Measurements from ENCODE around the gene PRELID1.
"Not testable (repeated sequence)": the region's sequence is repeated elsewhere in the genome, so short reads cannot be mapped to it uniquely, and the experiment has no call there.

PRELID1 gene

DNA sequence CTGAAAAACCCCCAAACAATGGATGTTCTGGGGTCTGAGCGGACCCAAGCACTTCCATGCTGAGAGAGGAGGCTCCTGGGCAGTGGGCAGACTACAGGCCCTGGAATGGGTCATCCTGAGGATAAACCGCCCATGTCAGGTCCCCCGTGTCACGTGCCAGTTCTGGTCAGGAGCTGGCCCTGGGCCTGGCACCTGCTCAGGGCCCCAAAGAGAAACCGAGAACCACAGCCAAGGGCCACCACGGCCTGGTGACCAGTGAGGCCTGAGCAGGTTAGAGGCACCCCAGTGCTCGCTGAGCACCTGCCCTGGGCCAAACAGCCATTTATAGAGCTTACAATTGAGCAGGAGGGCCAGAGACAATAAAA is 32.1 kb downstream of the PRELID1 start:
- TF ChIP-seq, protein P1, sequence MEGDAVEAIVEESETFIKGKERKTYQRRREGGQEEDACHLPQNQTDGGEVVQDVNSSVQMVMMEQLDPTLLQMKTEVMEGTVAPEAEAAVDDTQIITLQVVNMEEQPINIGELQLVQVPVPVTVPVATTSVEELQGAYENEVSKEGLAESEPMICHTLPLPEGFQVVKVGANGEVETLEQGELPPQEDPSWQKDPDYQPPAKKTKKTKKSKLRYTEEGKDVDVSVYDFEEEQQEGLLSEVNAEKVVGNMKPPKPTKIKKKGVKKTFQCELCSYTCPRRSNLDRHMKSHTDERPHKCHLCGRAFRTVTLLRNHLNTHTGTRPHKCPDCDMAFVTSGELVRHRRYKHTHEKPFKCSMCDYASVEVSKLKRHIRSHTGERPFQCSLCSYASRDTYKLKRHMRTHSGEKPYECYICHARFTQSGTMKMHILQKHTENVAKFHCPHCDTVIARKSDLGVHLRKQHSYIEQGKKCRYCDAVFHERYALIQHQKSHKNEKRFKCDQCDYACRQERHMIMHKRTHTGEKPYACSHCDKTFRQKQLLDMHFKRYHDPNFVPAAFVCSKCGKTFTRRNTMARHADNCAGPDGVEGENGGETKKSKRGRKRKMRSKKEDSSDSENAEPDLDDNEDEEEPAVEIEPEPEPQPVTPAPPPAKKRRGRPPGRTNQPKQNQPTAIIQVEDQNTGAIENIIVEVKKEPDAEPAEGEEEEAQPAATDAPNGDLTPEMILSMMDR (IDR thresholded peaks at IDR 0.05; ENCODE audit: low read depth, low read length): no peak
- no peak for TF ChIP-seq MYC (IDR thresholded peaks at IDR 0.05; ENCODE audit: low read depth, low read length)
- H3K4me3 ChIP-seq (ENCODE audit: low read depth, low read length): no peak overlapping the region

DNA sequence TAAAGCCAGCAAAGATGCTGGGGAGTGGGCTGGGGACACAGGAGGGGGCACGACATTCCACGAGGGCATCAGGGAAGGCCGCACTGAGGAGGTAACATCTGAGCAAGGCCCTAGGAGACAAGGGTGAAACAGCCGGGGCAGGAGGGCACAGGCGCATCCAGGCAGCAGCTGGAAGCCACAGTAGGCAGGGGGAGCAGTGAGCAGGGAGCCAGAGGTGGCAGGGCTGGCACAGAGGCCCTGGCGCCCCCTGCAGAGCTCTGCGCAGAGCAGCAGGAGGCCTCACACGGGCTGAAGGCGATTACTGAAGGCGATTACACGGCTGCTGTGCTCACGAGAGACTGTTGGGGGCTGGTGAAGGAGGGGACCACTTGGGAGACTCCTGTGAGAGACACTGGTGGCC is 32.5 kb downstream of the PRELID1 start:
- no peak overlapping the region for H3K4me3 ChIP-seq (ENCODE audit: low read depth, low read length)
- TF ChIP-seq MYC (IDR thresholded peaks at IDR 0.05; ENCODE audit: low read depth, low read length): no peak
- TF ChIP-seq, protein P1 (IDR thresholded peaks at IDR 0.05; ENCODE audit: low read depth, low read length): peak; percentile 66
- DNase-seq (ENCODE audit: low read depth): peak; percentile 58

More for the DNA sequence above, 32.1 kb downstream of the PRELID1 start:
- no peak for DNase-seq (ENCODE audit: low read depth)

DNA sequence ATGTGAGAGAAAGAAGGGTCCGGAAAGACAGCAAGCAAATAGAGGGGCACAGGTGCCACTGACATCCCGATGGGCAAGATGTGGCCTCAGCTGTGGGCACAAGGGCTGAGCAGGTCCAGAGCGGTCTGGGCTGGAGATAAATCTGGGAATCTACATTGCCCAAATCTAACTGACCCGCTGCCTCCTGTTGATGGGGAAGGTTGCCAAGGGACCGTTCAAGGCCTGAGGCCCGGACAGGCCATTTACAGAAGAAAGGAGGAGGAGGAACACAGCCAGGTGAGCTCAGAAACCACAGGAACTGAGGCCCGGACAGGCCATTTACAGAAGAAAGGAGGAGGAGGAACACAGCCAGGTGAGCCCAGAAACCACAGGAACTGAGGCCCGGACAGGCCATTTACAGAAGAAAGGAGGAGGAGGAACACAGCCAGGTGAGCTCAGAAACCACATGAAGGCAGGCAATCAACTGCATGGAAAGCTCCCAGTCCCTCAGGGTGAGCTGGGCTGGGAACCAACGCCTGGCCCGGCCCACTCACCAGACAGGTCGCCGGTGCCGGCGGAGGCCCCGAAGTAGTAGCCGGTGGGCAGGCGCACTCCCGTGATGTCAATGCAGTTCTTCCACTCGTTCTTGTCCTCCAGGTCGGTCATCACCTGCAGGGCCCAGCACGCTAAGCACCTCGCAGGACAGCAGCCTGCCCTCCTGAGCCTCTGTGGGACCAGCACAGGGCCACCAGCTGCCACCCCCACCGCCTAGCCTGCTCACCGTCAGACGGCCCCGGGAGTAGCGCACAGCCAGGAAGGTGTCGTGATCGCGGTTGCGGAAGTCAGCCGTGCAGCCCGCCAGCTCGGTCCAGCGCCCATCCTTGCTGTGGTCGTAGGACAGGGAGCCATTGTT is 33.2 kb downstream of the PRELID1 start:
- no peak overlapping the region for H3K4me3 ChIP-seq (ENCODE audit: low read depth, low read length)
- no peak for DNase-seq (ENCODE audit: low read depth)
- TF ChIP-seq, protein P1 (IDR thresholded peaks at IDR 0.05; ENCODE audit: low read depth, low read length): no peak
- no peak for TF ChIP-seq MYC (IDR thresholded peaks at IDR 0.05; ENCODE audit: low read depth, low read length)
- TF ChIP-seq POLR2A (IDR thresholded peaks at IDR 0.05; ENCODE audit: extremely low read depth, insufficient read length): no peak
- TF ChIP-seq, protein P2, sequence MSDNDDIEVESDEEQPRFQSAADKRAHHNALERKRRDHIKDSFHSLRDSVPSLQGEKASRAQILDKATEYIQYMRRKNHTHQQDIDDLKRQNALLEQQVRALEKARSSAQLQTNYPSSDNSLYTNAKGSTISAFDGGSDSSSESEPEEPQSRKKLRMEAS (IDR thresholded peaks at IDR 0.05; ENCODE audit: low read depth, low read length): no peak

DNA sequence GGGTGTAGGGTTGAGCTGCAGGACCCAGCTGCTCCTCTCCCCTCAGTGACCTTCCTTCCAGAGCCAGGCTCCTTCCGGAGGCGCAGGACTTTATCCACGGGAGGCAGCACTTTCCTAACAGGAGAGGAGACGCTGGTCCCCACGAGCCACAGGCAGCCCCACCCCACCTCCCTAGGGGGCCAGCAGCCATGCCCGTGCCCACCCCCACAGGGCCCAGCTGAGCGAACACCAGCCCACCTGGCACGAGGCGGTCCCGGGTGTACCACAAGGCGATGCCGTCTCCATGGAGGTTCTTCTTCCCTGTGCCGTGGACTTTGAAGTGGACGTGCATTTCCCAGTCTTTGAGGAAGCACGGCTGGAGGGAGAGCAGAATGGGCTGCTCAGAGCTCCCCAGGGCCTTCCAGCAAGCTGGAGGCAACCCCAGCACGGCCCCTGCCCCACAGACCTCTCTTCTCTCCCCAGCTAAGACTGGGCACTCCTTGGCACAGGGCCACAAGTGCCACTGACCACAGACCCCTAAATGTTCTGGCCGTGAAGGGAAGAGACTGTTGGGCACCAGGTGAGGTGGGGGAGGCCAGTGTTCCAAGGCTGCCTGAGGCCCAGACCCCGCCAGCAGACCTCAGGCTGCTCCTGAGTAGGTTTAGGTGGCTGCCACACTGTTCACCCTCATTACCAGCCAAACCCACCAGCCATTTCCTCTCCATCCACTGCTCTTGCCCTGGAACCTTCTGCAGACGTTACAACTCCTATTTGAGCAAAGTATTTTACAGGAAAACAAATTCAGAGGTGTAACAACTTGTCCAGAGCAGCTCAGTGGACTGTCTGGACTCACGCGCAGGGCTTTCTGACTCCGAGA is 34.9 kb downstream of the PRELID1 start:
- H3K4me3 ChIP-seq (ENCODE audit: low read depth, low read length): no peak overlapping the region
- DNase-seq (ENCODE audit: low read depth): no peak
- TF ChIP-seq POLR2A (IDR thresholded peaks at IDR 0.05; ENCODE audit: extremely low read depth, insufficient read length): no peak
- no peak for TF ChIP-seq MYC (IDR thresholded peaks at IDR 0.05; ENCODE audit: low read depth, low read length)
- TF ChIP-seq, protein P1 (IDR thresholded peaks at IDR 0.05; ENCODE audit: low read depth, low read length): no peak
- TF ChIP-seq, protein P2 (IDR thresholded peaks at IDR 0.05; ENCODE audit: low read depth, low read length): no peak

DNA sequence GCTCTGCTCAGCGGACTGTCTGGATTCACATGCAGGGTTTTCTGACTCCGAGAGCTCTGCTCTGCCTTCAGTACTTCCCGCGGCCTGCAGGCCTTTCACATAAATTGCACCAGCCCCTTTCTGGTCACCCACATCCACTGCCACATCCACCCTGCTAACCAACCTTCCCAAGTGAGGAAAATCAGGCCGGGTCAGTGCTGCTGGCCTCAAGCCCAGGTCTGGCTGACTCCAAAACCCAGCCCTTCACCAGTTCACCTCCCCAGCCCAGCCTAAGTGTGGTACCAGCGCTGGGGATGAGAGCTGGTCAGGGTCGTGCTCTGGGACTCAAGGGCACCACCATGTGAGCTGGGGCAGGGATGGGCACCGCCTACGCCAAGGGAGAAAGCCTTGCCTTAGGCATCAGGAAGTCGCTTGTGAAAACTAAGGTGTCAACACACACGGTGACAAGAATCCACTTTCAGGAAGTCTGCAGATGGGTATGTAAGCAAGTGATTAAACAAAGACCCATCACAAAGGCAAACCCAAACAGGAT is 35.6 kb downstream of the PRELID1 start:
- TF ChIP-seq POLR2A (IDR thresholded peaks at IDR 0.05; ENCODE audit: extremely low read depth, insufficient read length): no peak
- TF ChIP-seq, protein P2 (IDR thresholded peaks at IDR 0.05; ENCODE audit: low read depth, low read length): no peak
- no peak for TF ChIP-seq MYC (IDR thresholded peaks at IDR 0.05; ENCODE audit: low read depth, low read length)
- TF ChIP-seq, protein P1 (IDR thresholded peaks at IDR 0.05; ENCODE audit: low read depth, low read length): no peak
- no peak for DNase-seq (ENCODE audit: low read depth)
- no peak overlapping the region for H3K4me3 ChIP-seq (ENCODE audit: low read depth, low read length)

DNA sequence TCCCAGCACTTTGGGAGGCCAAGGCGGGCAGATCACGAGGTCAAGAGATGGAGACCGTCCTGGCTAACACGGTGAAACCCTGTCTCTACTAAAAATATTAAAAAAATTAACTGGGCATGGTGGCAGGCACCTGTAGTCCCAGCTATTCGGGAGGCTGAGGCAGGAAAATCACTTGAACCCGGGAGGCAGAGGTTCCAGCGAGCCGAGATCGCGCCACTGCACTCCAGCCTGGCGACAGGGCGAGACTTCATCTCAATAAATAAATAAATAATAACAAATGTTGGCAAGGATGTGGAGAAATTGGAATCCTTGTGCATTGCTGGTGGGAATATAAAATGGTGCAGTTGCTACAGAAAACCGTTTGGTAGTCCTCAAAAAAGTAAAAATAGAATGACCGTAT is 39.4 kb downstream of the PRELID1 start:
- H3K4me3 ChIP-seq (ENCODE audit: low read depth, low read length); DNase-seq (ENCODE audit: low read depth): not testable (repeated sequence)
